Cardiac fibroblast (primary cell): Measurements from ENCODE around the gene UNC13B.

Experiments used
- DNase-seq, 2 donors: peaks; one replicate each; pipeline versions ENCODE4 v3.0.0 to v3.0.0-alpha.2; 2010; ENCODE audit warnings: low read depth in 2 of 2
- H3K4me3 ChIP-seq, 2 donors: replicated peaks in 1 of 2; 1 replicate in 1 of 2; 2 replicates in 1 of 2; pipeline ENCODE4 v1.5.1; 2011; ENCODE audit warnings: low read depth in 2 of 2, low read length in 2 of 2, mild to moderate bottlenecking in 2 of 2, moderate library complexity in 1 of 2
- CTCF ChIP-seq: IDR thresholded peaks from one replicate; pipeline ENCODE4 v1.5.1; 2011; ENCODE audit warnings: low read depth, mild to moderate bottlenecking, low read length, inconsistent platforms

UNC13B gene

DNA sequence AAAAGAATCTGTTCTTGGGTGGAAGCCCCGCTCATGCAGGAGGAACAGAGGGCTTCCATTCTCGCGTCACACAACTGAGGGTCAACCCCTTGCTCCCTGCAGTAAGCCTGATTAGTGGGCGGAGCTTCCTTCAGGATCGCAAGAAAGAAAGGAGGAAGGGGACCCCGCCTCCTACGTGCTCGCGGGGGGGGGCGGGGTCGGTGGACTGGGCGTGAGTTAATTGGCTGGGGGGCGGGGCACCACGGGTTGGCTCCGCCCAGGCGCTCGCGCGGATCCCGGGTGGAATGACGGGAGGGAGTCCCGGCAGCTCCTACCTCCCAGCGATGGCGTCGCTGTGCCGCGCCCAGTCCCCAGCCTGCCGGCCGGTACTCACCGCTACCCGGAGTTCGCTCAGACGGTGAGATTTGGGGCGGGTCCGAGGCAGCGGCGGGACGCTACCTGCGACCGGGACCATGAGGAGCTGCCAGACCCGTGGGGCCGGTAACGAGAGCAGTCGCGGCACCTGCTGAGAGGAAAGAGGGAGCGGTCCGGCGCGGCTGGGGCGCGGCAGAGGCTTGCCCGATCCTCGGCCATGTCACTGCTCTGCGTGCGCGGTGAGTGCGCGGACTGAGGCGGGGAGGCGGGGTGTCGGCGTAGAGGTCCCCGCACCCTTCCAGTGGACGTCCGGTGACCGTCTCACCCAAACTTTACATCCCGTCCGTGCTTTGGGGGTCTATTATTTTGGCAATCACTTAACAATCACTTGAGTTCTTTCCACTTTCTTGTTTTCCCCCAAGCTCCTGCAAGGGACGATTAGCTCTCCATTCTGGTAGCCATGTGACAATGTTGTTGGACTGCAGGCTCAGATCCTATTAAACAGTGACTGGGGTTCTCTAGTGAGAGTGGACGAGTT lies at the start of gene UNC13B:
TSS of gene UNC13B (plus strand) at position 297 of the 892 bp plus-strand sequence. CDS start at position 572, 275 bp downstream.
- TF ChIP-seq CTCF: peak; percentile 17
- H3K4me3 ChIP-seq: peak within 1 kb of the TSS; percentile 96
- peak; percentile 92 to 96 for DNase-seq

- peak; percentile 59 to 79 for DNase-seq
- H3K4me3 ChIP-seq: peak overlapping the region in 1 of 2 donors; percentile 36
- TF ChIP-seq CTCF: no peak
These were observed 49.4 kb upstream of the UNC13B start for GRCh38 chr9:35112257-35113020.

DNA sequence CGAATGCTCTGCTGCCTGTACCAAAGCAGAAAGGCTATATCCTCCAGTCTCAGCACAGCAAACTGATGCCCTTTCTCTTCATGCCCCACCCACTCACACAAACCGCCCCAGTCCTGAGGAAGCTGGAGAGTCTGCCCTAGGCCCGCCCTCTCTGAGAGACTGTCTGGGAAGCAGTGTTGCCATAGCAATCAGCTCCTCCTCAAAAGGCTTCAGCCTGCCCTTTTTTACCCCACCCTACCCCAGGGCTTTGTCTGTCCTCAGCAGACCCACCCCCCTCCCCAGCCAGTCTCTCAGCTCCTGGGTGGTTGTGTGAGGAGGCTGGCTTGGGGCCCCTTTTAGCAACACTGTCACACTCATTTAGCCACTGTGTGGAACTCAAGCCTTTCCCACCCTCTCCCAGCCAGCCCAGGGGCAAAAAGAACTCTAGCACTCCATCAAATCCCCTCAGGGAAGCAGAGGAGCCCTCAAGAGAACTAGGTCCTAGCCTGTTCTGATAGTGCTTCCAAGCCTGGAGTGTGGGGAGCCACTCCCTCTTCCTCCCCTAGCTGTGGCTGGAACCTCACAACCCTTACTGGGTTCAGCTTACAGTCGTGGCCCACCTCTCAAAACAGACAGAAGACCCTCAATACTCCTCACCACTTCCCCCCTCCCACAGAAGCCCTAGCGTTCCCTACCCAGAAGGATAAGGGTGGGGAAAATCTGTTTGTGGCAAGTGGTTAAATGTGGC lies 47.5 kb upstream of the UNC13B start:
- peak; percentile 98 for DNase-seq
- peak overlapping the region; percentile 73 to 76 for H3K4me3 ChIP-seq
- no peak for TF ChIP-seq CTCF

GRCh38 chr9:35114840-35115628 lies 46.8 kb upstream of the UNC13B start:
- DNase-seq: peak; percentile 52 to 67
- peak overlapping the region; percentile 73 to 76 for H3K4me3 ChIP-seq
- TF ChIP-seq CTCF: no peak

- peak within 1 kb of the TSS; percentile 73 to 76 for H3K4me3 ChIP-seq
- peak; percentile 98 to 99 for DNase-seq
- no peak for TF ChIP-seq CTCF
These were observed 45.9 kb upstream of the UNC13B start, which contains the start of gene ATOSB for GRCh38 chr9:35115680-35116538. ATOSB (minus strand) TSS chr9:35115862; CDS start chr9:35108274, 7,588 bp downstream.
